ENCODE results near the gene SGIP1. TPM values are rescaled to one million over a fixed set of nuclear protein-coding genes. Genes with fewer than 3 reads are reported as not detected.

SGIP1 gene
- total RNA-seq, 4 donors from 2014 or later = 1.9 to 8.8 (median 4.8) TPM

DNA sequence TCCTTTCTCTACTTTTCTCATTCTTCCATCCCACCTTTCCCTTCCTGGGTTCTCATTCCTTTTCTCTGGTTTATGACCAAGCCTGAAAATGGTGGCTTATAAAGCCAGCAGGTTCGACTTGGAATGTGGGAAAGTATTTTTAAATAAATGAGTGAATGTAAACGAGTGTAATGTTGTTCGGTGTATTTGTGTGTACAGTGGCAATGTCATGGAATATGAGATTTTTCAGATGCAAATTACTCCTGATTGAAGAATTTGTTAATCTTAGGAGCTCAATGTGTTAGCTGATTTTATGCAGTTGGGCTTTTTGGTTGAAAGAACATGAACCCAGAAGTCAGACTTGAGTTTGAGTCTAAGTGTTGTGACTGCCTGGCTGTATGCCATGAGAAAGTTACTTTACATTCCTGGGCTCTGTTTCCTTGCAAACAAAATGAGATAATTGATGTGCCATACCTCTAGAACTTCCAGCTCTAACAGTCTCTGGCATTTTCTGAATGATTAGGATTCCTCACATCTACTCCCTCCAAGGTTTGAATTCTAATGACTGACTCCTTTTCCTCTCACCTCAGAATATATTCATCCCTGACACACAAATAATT, 6.6 kb downstream of the SGIP1 start:
- no peak for DNase-seq (ENCODE audit: low spot score)
- ATAC-seq (ENCODE audit: low FRiP score) = no peak
- TF ChIP-seq CTCF (IDR thresholded peaks at IDR 0.05) = no peak

GRCh38 chr1:66542314-66542713, 8.4 kb downstream of the SGIP1 start:
- ATAC-seq (ENCODE audit: low FRiP score) = no peak

DNA sequence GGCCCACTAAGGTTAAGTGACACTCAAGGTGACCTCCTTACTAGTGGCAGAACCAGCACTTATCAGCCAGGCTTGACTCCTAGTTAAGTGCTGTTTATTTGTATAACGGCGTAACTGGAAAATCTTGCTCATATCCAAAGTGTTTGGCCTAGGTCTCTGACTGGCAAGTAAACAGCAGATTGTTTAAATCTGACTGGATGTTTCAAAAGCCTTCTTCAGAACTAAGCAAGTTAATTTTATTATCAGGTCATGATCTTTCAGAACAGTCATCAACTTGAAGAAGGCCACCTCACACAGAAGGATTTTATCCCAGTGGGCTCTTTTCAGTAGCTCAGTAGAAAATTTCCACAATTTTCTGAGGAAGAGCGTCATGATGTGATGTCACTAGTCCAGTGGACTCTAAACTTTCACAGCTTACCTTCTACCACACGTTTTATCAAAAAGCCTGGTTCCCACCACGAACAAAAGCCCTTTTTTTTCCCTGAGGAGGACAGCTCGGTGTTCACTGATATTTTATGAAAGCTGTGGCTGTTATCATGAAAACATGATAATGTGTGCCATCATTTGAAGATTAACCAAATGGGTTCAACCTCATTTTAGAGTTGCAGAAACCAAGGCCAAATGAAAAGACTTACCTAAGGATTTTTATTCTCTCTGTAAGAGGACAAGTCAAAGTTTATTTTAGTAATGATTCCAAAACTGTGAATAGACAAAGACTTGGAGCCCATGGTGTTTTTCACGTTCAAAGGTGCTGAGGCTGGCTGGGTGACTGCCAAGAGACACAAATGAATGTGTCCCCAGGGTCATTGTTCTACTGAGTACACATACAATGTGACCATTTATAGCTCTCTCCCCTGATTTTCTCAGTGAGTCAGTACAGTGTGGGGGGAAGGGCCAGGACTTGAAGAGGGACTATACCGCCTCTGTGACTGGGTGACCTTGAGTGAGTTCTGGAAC, 9.1 kb downstream of the SGIP1 start:
- no peak for TF ChIP-seq CTCF (IDR thresholded peaks at IDR 0.05)
- DNase-seq (ENCODE audit: low spot score) = no peak
- ATAC-seq (ENCODE audit: low FRiP score) = no peak

More at GRCh38 chr1:66542314-66542713, 8.4 kb downstream of the SGIP1 start:
- TF ChIP-seq CTCF (IDR thresholded peaks at IDR 0.05) = no peak
- DNase-seq (ENCODE audit: low spot score) = no peak

- ATAC-seq (ENCODE audit: low FRiP score) (no peak), DNase-seq (ENCODE audit: low spot score) (no peak)
- no peak for TF ChIP-seq CTCF (IDR thresholded peaks at IDR 0.05)
These were observed 12.3 kb downstream of the SGIP1 start for GRCh38 chr1:66546047-66546810.

GRCh38 chr1:66549017-66549416, 15.1 kb downstream of the SGIP1 start:
- ATAC-seq (ENCODE audit: low FRiP score) = no peak
- no peak for TF ChIP-seq CTCF (IDR thresholded peaks at IDR 0.05)

GRCh38 chr1:66550243-66550642, 16.3 kb downstream of the SGIP1 start:
- no peak for ATAC-seq (ENCODE audit: low FRiP score)
- no peak for TF ChIP-seq CTCF (IDR thresholded peaks at IDR 0.05)
- DNase-seq (ENCODE audit: low spot score) = no peak

More at GRCh38 chr1:66549017-66549416, 15.1 kb downstream of the SGIP1 start:
- no peak for DNase-seq (ENCODE audit: low spot score)
